PC-3 (cell line): ENCODE results near the gene UPF1. TPM values are rescaled to one million over a fixed set of nuclear protein-coding genes. Genes with fewer than 3 reads are reported as not detected.

Experiments used
- ATAC-seq: fragments of 200-7000 bp; cut with Tn5 transposase; 2 replicates; pipeline ENCODE4 v1.9.1; 2020; ENCODE audit warnings: mild to moderate bottlenecking, moderate library complexity
- BruUV-seq: library from RNA; stranded (reverse); fragments of 400-500 nt; replicated peaks from 2 replicates; lab custom pipeline; 2021; lab: Mats Ljungman, UMichigan
- CTCF ChIA-PET: fragments of 300-600 bp; sonication (Branson Sonifier 250); formaldehyde crosslinking; loops from one replicate; lab custom pipeline; 2022; ENCODE audit warnings: antibody characterized with exemption; lab: Charles Lee
- POLR2A ChIA-PET: fragments of 300-600 bp; sonication (Branson Sonifier 250); formaldehyde crosslinking; loops from one replicate; lab custom pipeline; 2022; ENCODE audit warnings: antibody characterized with exemption; ENCODE audit not compliant: unreplicated experiment; lab: Charles Lee
- DNase-seq: peaks from one replicate; pipeline ENCODE4 v3.0.0-alpha.2; 2015
- H2AFZ ChIP-seq: fragments of 300-600 bp; sonication (generic); 2 replicates; pipeline ENCODE4 v1.6.0; 2016; ENCODE audit warnings: antibody characterized with exemption, low read length
- H3F3A ChIP-seq: fragments of 300-600 bp; sonication (generic); one replicate; pipeline ENCODE4 v1.6.0; 2017; ENCODE audit warnings: antibody characterized with exemption, low read length, control low read depth, mild to moderate bottlenecking; ENCODE audit not compliant: unreplicated experiment
- H3K27ac ChIP-seq: fragments of 300-600 bp; sonication (generic); 2 replicates; pipeline ENCODE4 v1.5.1; 2016; ENCODE audit warnings: mild to moderate bottlenecking, low read length
- H3K27me3 ChIP-seq: fragments of 300-600 bp; sonication (generic); 2 replicates; pipeline ENCODE4 v1.6.1; 2016; ENCODE audit warnings: low read length, mixed read lengths
- H3K36me3 ChIP-seq: fragments of 300-600 bp; sonication (generic); 2 replicates; pipeline ENCODE4 v1.6.1; 2016; ENCODE audit warnings: low read depth, mixed run types, low read length, mixed read lengths
- H3K4me1 ChIP-seq: fragments of 300-600 bp; sonication (generic); 2 replicates; pipeline ENCODE4 v1.5.1; 2016; ENCODE audit warnings: low read length; ENCODE audit not compliant: insufficient read depth
- H3K4me2 ChIP-seq: fragments of 300-600 bp; sonication (generic); 2 replicates; pipeline ENCODE4 v1.6.0; 2016; ENCODE audit warnings: low read length
- H3K4me3 ChIP-seq: fragments of 300-600 bp; sonication (generic); 2 replicates; pipeline ENCODE4 v1.5.1; 2016; ENCODE audit warnings: mild to moderate bottlenecking, low read length, mixed read lengths
- H3K79me2 ChIP-seq: fragments of 300-600 bp; sonication (generic); 2 replicates; pipeline ENCODE4 v1.6.1; 2017; ENCODE audit warnings: low read length, mixed read lengths
- H3K9ac ChIP-seq: fragments of 300-600 bp; sonication (generic); 2 replicates; pipeline ENCODE4 v1.6.0; 2016; ENCODE audit warnings: mild to moderate bottlenecking, low read length
- H3K9me2 ChIP-seq: fragments of 300-600 bp; sonication (generic); replicated peaks from 2 replicates; pipeline ENCODE4 v1.6.1; 2016; ENCODE audit warnings: mixed run types, low read length, mixed read lengths
- H3K9me3 ChIP-seq: fragments of 300-600 bp; sonication (generic); 2 replicates; pipeline ENCODE4 v1.6.1; 2016; ENCODE audit warnings: low read length, mixed read lengths
- H4K20me1 ChIP-seq: fragments of 300-600 bp; sonication (generic); 2 replicates; pipeline ENCODE4 v1.6.1; 2016; ENCODE audit warnings: low read length, mixed read lengths
- CTCF ChIP-seq: fragments of 300-600 bp; sonication (generic); conservative IDR thresholded peaks from 2 replicates; pipeline ENCODE4 v1.5.1; 2017; ENCODE audit warnings: antibody characterized with exemption, low read depth, mild to moderate bottlenecking, low read length
- EZH2 ChIP-seq: fragments of 300-600 bp; sonication (generic); IDR thresholded peaks from one replicate; pipeline ENCODE4 v1.6.1; 2017; ENCODE audit warnings: antibody characterized with exemption, mild to moderate bottlenecking, low read length; ENCODE audit not compliant: unreplicated experiment
- EZH2phosphoT487 ChIP-seq: fragments of 300-600 bp; sonication (generic); IDR thresholded peaks from 2 replicates; pipeline ENCODE4 v1.6.1; 2018; ENCODE audit warnings: mild to moderate bottlenecking, antibody characterized with exemption, low read length, borderline replicate concordance
- intact Hi-C: fragments of 100-400 bp; cut with micrococcal nuclease; formaldehyde crosslinking; loops from 2 replicates; pipeline ENCODE4 v1.9.0; 2023
- total RNA-seq: library from RNA; depleted of rRNA; stranded (reverse); fragments of >200 nt; gene quantifications from 2 replicates; pipeline ENCODE4 v1.2.3, GENCODE V29; 2014

The UPF1 gene
- total RNA-seq, 1 experiment from 2014 or later: 97.1 TPM

- Histone ChIP-seq H3K9me3 (no peaks in the 10 kb centered on the region), H2AFZ (no peak overlapping the region), H3F3A (no peaks in the 10 kb centered on the region), H3K4me2 (no peak overlapping the region), H3K36me3 (peaks cover 7% of the 10 kb centered on the region; the same call in 1 of the 2 replicates), H3K27ac (no peak overlapping the region), H4K20me1 (no peaks in the 10 kb centered on the region), H3K9ac (no peak overlapping the region), H3K4me1 (no peaks in the 10 kb centered on the region), H3K79me2 (no peaks in the 10 kb centered on the region), H3K4me3 (no peak overlapping the region), H3K9me2 (no peaks in the 10 kb centered on the region), H3K27me3 (peaks cover 14% of the 10 kb centered on the region; the same call in 1 of the 2 replicates)
- TF ChIP-seq CTCF (no peak), EZH2phosphoT487 (no peak), EZH2 (no peak)
- ChIA-PET POLR2A (interaction anchor here (0.5 to 0.6 kb wide), 2 partner anchors 22 to 233 kb away, joined by 3 to 4 read pairs; partner anchors contain the start of gene COPE), CTCF (no interaction called here)
- intact Hi-C loops: no loop called here
- BruUV-seq: no TSS peak
- ATAC-seq (no peak), DNase-seq (no peak)
Observed at GRCh38 chr19:18897094-18898029, 65.6 kb downstream of the UPF1 start.

GRCh38 chr19:18898081-18898606 is 66.4 kb downstream of the UPF1 start:
- Histone ChIP-seq H3K79me2 (no peaks in the 10 kb centered on the region), H3K9me3 (no peaks in the 10 kb centered on the region), H3K4me2 (no peak overlapping the region), H2AFZ (no peak overlapping the region), H3K27me3 (peaks cover 14% of the 10 kb centered on the region; the same call in 1 of the 2 replicates), H3K4me3 (no peak overlapping the region), H3K36me3 (peaks cover 7% of the 10 kb centered on the region; the same call in 1 of the 2 replicates), H3K4me1 (no peaks in the 10 kb centered on the region), H3K9ac (no peak overlapping the region), H3K9me2 (no peaks in the 10 kb centered on the region), H3F3A (no peaks in the 10 kb centered on the region), H4K20me1 (no peaks in the 10 kb centered on the region), H3K27ac (no peak overlapping the region)
- DNase-seq (no peak), ATAC-seq (no peak)
- ChIA-PET POLR2A (no interaction called here), CTCF (no interaction called here)
- TF ChIP-seq EZH2phosphoT487 (no peak), EZH2 (no peak), CTCF (no peak)
- no TSS peak for BruUV-seq
- intact Hi-C loops: no loop called here
